ENCODE data around the gene SSX2IP.

Gene SSX2IP, protein sequence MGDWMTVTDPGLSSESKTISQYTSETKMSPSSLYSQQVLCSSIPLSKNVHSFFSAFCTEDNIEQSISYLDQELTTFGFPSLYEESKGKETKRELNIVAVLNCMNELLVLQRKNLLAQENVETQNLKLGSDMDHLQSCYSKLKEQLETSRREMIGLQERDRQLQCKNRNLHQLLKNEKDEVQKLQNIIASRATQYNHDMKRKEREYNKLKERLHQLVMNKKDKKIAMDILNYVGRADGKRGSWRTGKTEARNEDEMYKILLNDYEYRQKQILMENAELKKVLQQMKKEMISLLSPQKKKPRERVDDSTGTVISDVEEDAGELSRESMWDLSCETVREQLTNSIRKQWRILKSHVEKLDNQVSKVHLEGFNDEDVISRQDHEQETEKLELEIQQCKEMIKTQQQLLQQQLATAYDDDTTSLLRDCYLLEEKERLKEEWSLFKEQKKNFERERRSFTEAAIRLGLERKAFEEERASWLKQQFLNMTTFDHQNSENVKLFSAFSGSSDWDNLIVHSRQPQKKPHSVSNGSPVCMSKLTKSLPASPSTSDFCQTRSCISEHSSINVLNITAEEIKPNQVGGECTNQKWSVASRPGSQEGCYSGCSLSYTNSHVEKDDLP

DNA sequence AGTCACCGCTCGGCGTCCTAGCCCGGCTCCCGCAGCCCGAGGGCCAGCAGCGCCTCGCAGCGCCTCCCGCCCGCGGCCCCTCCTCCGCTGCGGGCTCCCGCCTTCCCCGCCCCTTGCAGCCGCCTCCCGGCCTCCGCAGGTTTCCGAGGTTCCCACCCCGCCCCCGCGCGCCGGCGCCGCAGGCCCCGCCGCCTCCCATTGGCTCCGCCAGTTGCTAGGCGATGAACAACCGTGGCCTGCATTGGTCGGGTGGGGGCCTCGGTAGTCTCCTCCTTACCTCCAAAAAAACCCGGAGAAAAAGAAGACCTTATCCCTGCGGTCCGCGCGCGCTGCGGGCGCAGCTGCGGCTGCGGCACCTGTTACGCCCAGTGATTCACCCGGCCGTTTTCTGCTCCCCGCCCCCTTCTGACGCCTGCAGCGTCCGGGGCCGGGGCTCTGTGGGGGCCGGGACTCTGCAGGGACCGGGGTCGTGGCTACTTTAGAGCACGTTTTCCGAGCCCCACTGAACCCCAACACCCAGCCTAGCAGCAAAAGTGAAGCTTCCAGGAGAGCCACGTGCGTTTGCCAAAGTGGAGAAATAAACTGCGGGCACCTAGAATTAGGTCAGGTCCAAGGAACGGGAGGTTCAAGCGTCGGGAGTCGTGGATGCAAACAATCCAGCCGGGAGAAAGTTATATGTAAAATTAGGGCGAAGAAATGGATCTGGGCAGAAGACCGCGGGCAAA, at the start of gene SSX2IP:
Gene SSX2IP, minus strand, starts transcription at position 65 of the 725 bp plus-strand sequence. CDS start 19,242 bp downstream, outside the sequence.
- Histone ChIP-seq H3K27me3 (ENCODE audit: insufficient read depth, insufficient read length) (peaks cover 15% of the 10 kb centered on the region), H3K4me3 (ENCODE audit: insufficient read length, low read depth) (peak within 1 kb of the TSS; percentile 73), H3K9me3 (ENCODE audit: insufficient read depth, low read length) (no peaks in the 10 kb centered on the region), H3K36me3 (ENCODE audit: insufficient read depth, insufficient read length, low read length) (no peaks in the 10 kb centered on the region), H3K4me1 (ENCODE audit: insufficient read depth, insufficient read length) (no peaks in the 10 kb centered on the region), H3K9ac (ENCODE audit: insufficient read length, low read depth) (peak within 1 kb of the TSS; percentile 85)
- DNase-seq (ENCODE audit: low read depth, low spot score), result peak; percentile 98
- TF ChIP-seq YY1 (IDR thresholded peaks at IDR 0.05; ENCODE audit: insufficient read depth, insufficient read length) (no peak), SUZ12 (IDR thresholded peaks at IDR 0.05; ENCODE audit: extremely low read depth, insufficient read depth, insufficient read length) (no peak), ZNF274 (IDR thresholded peaks at IDR 0.05; ENCODE audit: low read depth, low read length) (no peak)

DNA sequence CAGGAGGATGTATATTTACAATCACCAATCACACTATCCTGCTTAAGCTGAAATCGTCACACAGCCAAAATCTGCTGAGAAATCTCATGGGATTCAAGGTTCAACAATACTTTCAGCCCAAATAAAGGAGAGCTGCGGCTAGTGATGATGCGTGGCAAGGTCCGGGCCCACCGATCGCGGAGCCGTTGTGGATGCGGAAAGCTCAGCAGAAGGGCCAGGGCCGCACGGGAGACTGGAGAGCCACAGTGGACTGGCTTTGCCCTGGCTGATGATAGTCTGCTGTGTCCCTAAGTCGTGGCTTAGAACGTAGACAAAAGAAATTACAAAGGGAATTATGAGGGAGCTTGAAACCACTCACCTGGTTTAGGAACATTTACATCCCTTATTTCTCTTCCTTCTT, 48.0 kb upstream of the SSX2IP start:
- no peaks in the 10 kb centered on the region for H3K4me1 ChIP-seq (ENCODE audit: insufficient read depth, insufficient read length)
- H3K27me3 ChIP-seq (ENCODE audit: insufficient read depth, insufficient read length), result no peaks in the 10 kb centered on the region
- no peak overlapping the region for H3K4me3 ChIP-seq (ENCODE audit: insufficient read length, low read depth)
- H3K9ac ChIP-seq (ENCODE audit: insufficient read length, low read depth), result no peak overlapping the region
- no peaks in the 10 kb centered on the region for H3K36me3 ChIP-seq (ENCODE audit: insufficient read depth, insufficient read length, low read length)
- DNase-seq (ENCODE audit: low read depth, low spot score), result no peak
- TF ChIP-seq SUZ12 (IDR thresholded peaks at IDR 0.05; ENCODE audit: extremely low read depth, insufficient read depth, insufficient read length) (no peak), YY1 (IDR thresholded peaks at IDR 0.05; ENCODE audit: insufficient read depth, insufficient read length) (no peak)
- H3K9me3 ChIP-seq (ENCODE audit: insufficient read depth, low read length), result peaks cover 16% of the 10 kb centered on the region; the same call in 1 of the 2 replicates

DNA sequence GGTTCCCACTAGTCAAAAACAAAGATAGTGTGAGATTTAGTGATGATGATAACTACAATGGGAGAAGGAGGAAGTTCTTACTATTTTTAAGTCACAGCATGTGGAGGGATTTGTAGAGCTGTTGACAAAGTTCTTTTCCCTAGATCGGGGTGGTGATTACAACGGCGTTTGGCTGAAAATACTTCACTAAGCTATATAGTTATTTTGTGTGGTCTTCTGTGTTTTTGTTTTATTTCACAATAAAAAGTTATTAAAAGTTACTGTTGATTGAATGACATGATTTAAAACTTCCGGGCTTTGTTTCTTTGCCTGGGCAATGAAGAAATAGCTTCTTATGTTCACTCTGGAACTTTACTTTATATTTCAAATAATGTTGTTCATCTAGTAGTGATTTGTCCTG, 47.3 kb upstream of the SSX2IP start:
- H3K4me1 ChIP-seq (ENCODE audit: insufficient read depth, insufficient read length), result no peaks in the 10 kb centered on the region
- H3K9me3 ChIP-seq (ENCODE audit: insufficient read depth, low read length), result peaks cover 16% of the 10 kb centered on the region; the same call in 1 of the 2 replicates
- no peaks in the 10 kb centered on the region for H3K27me3 ChIP-seq (ENCODE audit: insufficient read depth, insufficient read length)
- no peak overlapping the region for H3K4me3 ChIP-seq (ENCODE audit: insufficient read length, low read depth)
- DNase-seq (ENCODE audit: low read depth, low spot score), result no peak
- H3K9ac ChIP-seq (ENCODE audit: insufficient read length, low read depth), result no peak overlapping the region
- TF ChIP-seq YY1 (IDR thresholded peaks at IDR 0.05; ENCODE audit: insufficient read depth, insufficient read length), result no peak
- no peak for TF ChIP-seq ZNF274 (IDR thresholded peaks at IDR 0.05; ENCODE audit: low read depth, low read length)
- no peak for TF ChIP-seq SUZ12 (IDR thresholded peaks at IDR 0.05; ENCODE audit: extremely low read depth, insufficient read depth, insufficient read length)
- H3K36me3 ChIP-seq (ENCODE audit: insufficient read depth, insufficient read length, low read length), result no peaks in the 10 kb centered on the region

DNA sequence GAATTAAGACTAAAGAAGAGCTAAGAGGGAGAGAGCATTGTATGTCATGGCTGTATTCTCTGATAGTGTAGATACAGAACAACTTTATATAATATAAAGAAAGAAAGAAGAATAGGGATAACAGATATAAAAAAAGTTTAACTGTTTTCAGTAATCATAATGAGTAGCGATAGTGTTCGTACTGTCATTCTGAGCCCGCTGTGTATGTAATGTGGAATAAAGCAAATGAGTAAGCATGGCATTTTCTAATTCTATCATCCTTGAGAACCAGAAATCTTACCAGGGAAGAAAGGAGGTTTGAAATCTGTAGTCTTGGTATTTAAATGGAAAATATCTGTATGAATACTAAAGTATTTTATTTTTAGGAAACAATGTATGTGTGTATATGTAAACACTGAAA, 46.7 kb upstream of the SSX2IP start:
- H3K9ac ChIP-seq (ENCODE audit: insufficient read length, low read depth), result no peak overlapping the region
- TF ChIP-seq ZNF274 (IDR thresholded peaks at IDR 0.05; ENCODE audit: low read depth, low read length) (no peak), YY1 (IDR thresholded peaks at IDR 0.05; ENCODE audit: insufficient read depth, insufficient read length) (no peak), SUZ12 (IDR thresholded peaks at IDR 0.05; ENCODE audit: extremely low read depth, insufficient read depth, insufficient read length) (no peak)
- no peaks in the 10 kb centered on the region for H3K27me3 ChIP-seq (ENCODE audit: insufficient read depth, insufficient read length)
- H3K4me3 ChIP-seq (ENCODE audit: insufficient read length, low read depth), result no peak overlapping the region
- no peaks in the 10 kb centered on the region for H3K36me3 ChIP-seq (ENCODE audit: insufficient read depth, insufficient read length, low read length)
- DNase-seq (ENCODE audit: low read depth, low spot score), result no peak
- H3K9me3 ChIP-seq (ENCODE audit: insufficient read depth, low read length), result peaks cover 16% of the 10 kb centered on the region; the same call in 1 of the 2 replicates
- H3K4me1 ChIP-seq (ENCODE audit: insufficient read depth, insufficient read length), result no peaks in the 10 kb centered on the region

DNA sequence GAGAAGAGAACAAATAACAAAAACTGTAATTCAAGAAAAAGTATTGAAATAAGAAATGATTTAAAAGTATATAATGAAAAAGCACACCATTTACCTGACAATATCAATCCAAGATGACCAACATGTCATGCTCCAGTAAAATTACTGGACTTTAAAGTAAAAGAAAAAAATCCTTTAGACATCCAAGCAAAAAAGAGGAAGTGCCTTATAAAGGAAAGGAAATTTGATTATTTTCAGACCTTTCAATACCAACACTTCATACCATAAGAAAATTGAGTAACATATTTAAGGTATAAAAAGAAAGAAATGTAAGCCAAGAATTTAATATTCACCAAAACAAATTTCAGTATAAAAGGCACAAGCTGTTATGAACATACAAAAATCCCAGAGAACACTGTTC, 46.2 kb upstream of the SSX2IP start:
- TF ChIP-seq YY1 (IDR thresholded peaks at IDR 0.05; ENCODE audit: insufficient read depth, insufficient read length) (no peak), ZNF274 (IDR thresholded peaks at IDR 0.05; ENCODE audit: low read depth, low read length) (no peak), SUZ12 (IDR thresholded peaks at IDR 0.05; ENCODE audit: extremely low read depth, insufficient read depth, insufficient read length) (no peak)
- Histone ChIP-seq H3K36me3 (ENCODE audit: insufficient read depth, insufficient read length, low read length) (no peaks in the 10 kb centered on the region), H3K9me3 (ENCODE audit: insufficient read depth, low read length) (peaks cover 16% of the 10 kb centered on the region; the same call in 1 of the 2 replicates), H3K9ac (ENCODE audit: insufficient read length, low read depth) (no peak overlapping the region), H3K4me1 (ENCODE audit: insufficient read depth, insufficient read length) (no peaks in the 10 kb centered on the region), H3K27me3 (ENCODE audit: insufficient read depth, insufficient read length) (no peaks in the 10 kb centered on the region), H3K4me3 (ENCODE audit: insufficient read length, low read depth) (no peak overlapping the region)
- DNase-seq (ENCODE audit: low read depth, low spot score), result no peak

DNA sequence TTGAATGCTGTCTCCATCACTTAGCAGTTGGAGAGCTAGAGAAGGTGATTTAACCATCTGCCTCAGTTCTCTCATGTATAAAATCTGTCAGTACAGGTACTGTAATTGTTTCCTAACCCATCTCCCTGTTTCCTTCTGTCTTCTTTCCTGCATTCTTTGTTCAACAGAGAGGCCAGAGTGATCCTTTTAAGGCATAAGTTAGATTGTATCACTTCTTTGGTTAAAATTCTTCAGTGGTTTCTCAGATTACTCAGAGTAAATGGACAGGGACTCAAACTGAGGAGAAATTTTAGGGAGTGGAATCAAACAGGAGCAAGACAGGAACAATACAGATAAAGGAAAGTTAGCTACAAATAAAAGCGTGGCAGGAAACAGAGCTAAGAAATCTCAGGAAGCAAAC, 45.2 kb upstream of the SSX2IP start:
- Histone ChIP-seq H3K9me3 (ENCODE audit: insufficient read depth, low read length) (peaks cover 16% of the 10 kb centered on the region; the same call in 1 of the 2 replicates), H3K27me3 (ENCODE audit: insufficient read depth, insufficient read length) (no peaks in the 10 kb centered on the region), H3K9ac (ENCODE audit: insufficient read length, low read depth) (no peak overlapping the region), H3K4me3 (ENCODE audit: insufficient read length, low read depth) (no peak overlapping the region), H3K36me3 (ENCODE audit: insufficient read depth, insufficient read length, low read length) (no peaks in the 10 kb centered on the region), H3K4me1 (ENCODE audit: insufficient read depth, insufficient read length) (no peaks in the 10 kb centered on the region)
- no peak for TF ChIP-seq ZNF274 (IDR thresholded peaks at IDR 0.05; ENCODE audit: low read depth, low read length)
- TF ChIP-seq YY1 (IDR thresholded peaks at IDR 0.05; ENCODE audit: insufficient read depth, insufficient read length), result no peak
- no peak for TF ChIP-seq SUZ12 (IDR thresholded peaks at IDR 0.05; ENCODE audit: extremely low read depth, insufficient read depth, insufficient read length)
- no peak for DNase-seq (ENCODE audit: low read depth, low spot score)

DNA sequence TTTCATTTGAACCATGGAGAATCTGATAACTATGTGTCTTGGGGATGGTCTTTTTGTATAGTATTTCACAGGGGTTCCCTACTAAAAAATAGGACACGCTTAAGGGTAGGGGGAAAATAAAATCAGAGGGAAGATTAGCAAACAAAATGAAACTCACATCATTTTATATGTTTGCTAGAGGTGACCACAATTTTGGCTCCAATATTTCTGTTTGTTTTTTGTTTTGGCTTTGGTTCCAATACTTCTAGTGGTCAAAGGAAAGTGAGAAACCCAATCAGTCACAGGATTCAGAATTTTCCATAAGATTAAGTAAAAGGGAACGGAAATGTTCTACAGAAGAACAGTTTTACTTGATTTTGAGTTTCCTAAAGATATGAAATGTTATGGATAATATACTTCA, 42.3 kb upstream of the SSX2IP start:
- DNase-seq (ENCODE audit: low read depth, low spot score), result no peak
- TF ChIP-seq YY1 (IDR thresholded peaks at IDR 0.05; ENCODE audit: insufficient read depth, insufficient read length) (no peak), SUZ12 (IDR thresholded peaks at IDR 0.05; ENCODE audit: extremely low read depth, insufficient read depth, insufficient read length) (no peak), ZNF274 (IDR thresholded peaks at IDR 0.05; ENCODE audit: low read depth, low read length) (no peak)
- Histone ChIP-seq H3K9me3 (ENCODE audit: insufficient read depth, low read length) (peaks cover 16% of the 10 kb centered on the region; the same call in 1 of the 2 replicates), H3K4me3 (ENCODE audit: insufficient read length, low read depth) (no peak overlapping the region), H3K4me1 (ENCODE audit: insufficient read depth, insufficient read length) (no peaks in the 10 kb centered on the region), H3K9ac (ENCODE audit: insufficient read length, low read depth) (no peak overlapping the region), H3K27me3 (ENCODE audit: insufficient read depth, insufficient read length) (no peaks in the 10 kb centered on the region), H3K36me3 (ENCODE audit: insufficient read depth, insufficient read length, low read length) (no peaks in the 10 kb centered on the region)
